HCT116 (cell line): ENCODE measurements around the gene ARHGAP27. TPM values are rescaled to one million over a fixed set of nuclear protein-coding genes. Genes with fewer than 3 reads are reported as not detected.

Experiments
- ATAC-seq: fragments of 200-7000 bp; cut with Tn5 transposase; 2 replicates; pipeline ENCODE4 v1.9.1; 2020; ENCODE audit warnings: mild to moderate bottlenecking, moderate library complexity
- BruUV-seq: library from RNA; stranded (reverse); fragments of 400-500 nt; replicated peaks from 2 replicates; lab custom pipeline; 2021; lab: Mats Ljungman, UMichigan
- CTCF ChIA-PET: fragments of 300-600 bp; sonication (Branson Sonifier 250); formaldehyde crosslinking; loops from one replicate; lab custom pipeline; 2021; ENCODE audit warnings: antibody characterized with exemption; lab: Charles Lee
- POLR2A ChIA-PET: fragments of 300-600, 350-600 bp; sonication (Branson Sonifier 250); formaldehyde crosslinking; loops from one replicate; lab custom pipeline; 2021; ENCODE audit warnings: antibody characterized with exemption; lab: Charles Lee
- RAD21 ChIA-PET, 2 experiments: fragments of 300-600 bp; sonication (Branson Sonifier 250); formaldehyde crosslinking; loops; one replicate each; lab custom pipeline; 2023; ENCODE audit warnings: low total read pairs in 2 of 2; ENCODE audit not compliant: uncharacterized antibody in 2 of 2, unreplicated experiment in 2 of 2, low non-redundant PET in 1 of 2; lab: Charles Lee
- DNase-seq: peaks from one replicate; pipeline ENCODE4 v3.0.0-alpha.2; 2010; ENCODE audit warnings: low read depth, low spot score
- H2AFZ ChIP-seq: fragments of 200-600 bp; shearing (Covaris generic), sonication (generic); 2 replicates; pipeline ENCODE4 v1.6.1; 2017; ENCODE audit warnings: low read depth, mixed run types, mixed read lengths, antibody characterized with exemption, low read length; ENCODE audit not compliant: poor library complexity, severe bottlenecking
- H3K27ac ChIP-seq: 2 replicates; pipeline ENCODE4 v1.5.1; 2012; ENCODE audit warnings: low read depth, low read length
- H3K27me3 ChIP-seq: fragments of 200-600 bp; sonication (generic); 2 replicates; pipeline ENCODE4 v1.6.1; 2016; ENCODE audit warnings: mixed run types, low read length, mixed read lengths; ENCODE audit not compliant: insufficient read depth
- H3K36me3 ChIP-seq, 2 experiments: fragments of 200-500 bp in 1 of 2; fragments of 200-600 bp in 1 of 2; sonication (Bioruptor generic) in 1 of 2; sonication (generic) in 1 of 2; 2 replicates each; pipeline versions ENCODE4 v1.5.1 to v1.6.1; 2014 to 2016; ENCODE audit warnings: low read length in 2 of 2, inconsistent platforms in 1 of 2, mixed read lengths in 1 of 2, mixed run types in 1 of 2; ENCODE audit not compliant: insufficient read depth in 2 of 2, control insufficient read depth in 1 of 2
- H3K4me1 ChIP-seq, 2 experiments: fragments of 200-600 bp in 1 of 2; sonication (generic) in 1 of 2; 2 replicates each; pipeline versions ENCODE4 v1.5.1 to v1.6.1; 2012 to 2017; ENCODE audit warnings: low read length in 2 of 2, inconsistent platforms in 1 of 2, mild to moderate bottlenecking in 1 of 2, mixed read lengths in 1 of 2, mixed run types in 1 of 2, moderate library complexity in 1 of 2; ENCODE audit not compliant: insufficient read depth in 2 of 2, control insufficient read depth in 1 of 2
- H3K4me2 ChIP-seq: fragments of 200-600 bp; sonication (generic); 2 replicates; pipeline ENCODE4 v1.6.1; 2017; ENCODE audit warnings: mixed run types, low read length, mixed read lengths
- H3K4me3 ChIP-seq, 2 experiments: fragments of 200-600 bp in 1 of 2; sonication (generic) in 1 of 2; replicated peaks in 1 of 2; 2 replicates each; pipeline ENCODE4 v1.5.1; 2011 to 2016; ENCODE audit warnings: low read length in 2 of 2, control low read depth in 1 of 2, low read depth in 1 of 2, mild to moderate bottlenecking in 1 of 2, mixed read lengths in 1 of 2, mixed run types in 1 of 2
- H3K79me2 ChIP-seq: fragments of 200-600 bp; sonication (generic); 2 replicates; pipeline ENCODE4 v1.6.1; 2017; ENCODE audit warnings: mild to moderate bottlenecking, mixed run types, low read length, moderate library complexity, mixed read lengths; ENCODE audit not compliant: insufficient read depth
- H3K9ac ChIP-seq: fragments of 200-600 bp; sonication (generic); 2 replicates; pipeline ENCODE4 v1.6.1; 2016; ENCODE audit warnings: low read length, mixed read lengths
- H3K9me2 ChIP-seq: fragments of 200-600 bp; sonication (generic), shearing (Covaris generic); 2 replicates; pipeline ENCODE4 v1.6.1; 2017; ENCODE audit warnings: mixed run types, mild to moderate bottlenecking, moderate library complexity; ENCODE audit not compliant: insufficient read depth
- H3K9me3 ChIP-seq, 2 experiments: fragments of 200-500 bp in 1 of 2; fragments of 200-600 bp in 1 of 2; sonication (Bioruptor generic) in 1 of 2; sonication (generic) in 1 of 2; 2 replicates each; pipeline ENCODE4 v1.6.1; 2014 to 2017; ENCODE audit warnings: low read length in 2 of 2, mixed read lengths in 2 of 2, inconsistent platforms in 1 of 2, low read depth in 1 of 2, mild to moderate bottlenecking in 1 of 2, mixed run types in 1 of 2, moderate library complexity in 1 of 2; ENCODE audit not compliant: control insufficient read depth in 1 of 2, insufficient read depth in 1 of 2
- H4K20me1 ChIP-seq: fragments of 200-600 bp; sonication (generic), shearing (Covaris generic); 2 replicates; pipeline ENCODE4 v1.6.1; 2017; ENCODE audit warnings: mixed run types, mild to moderate bottlenecking, moderate library complexity; ENCODE audit not compliant: insufficient read depth
- CBX3 ChIP-seq: IDR thresholded peaks from 2 replicates; pipeline ENCODE4 v1.6.1; 2012; ENCODE audit warnings: low read depth
- ELF1 ChIP-seq: IDR thresholded peaks from 2 replicates; pipeline ENCODE4 v1.6.1; 2012; ENCODE audit warnings: low read depth, borderline replicate concordance
- EZH2phosphoT487 ChIP-seq: fragments of 200-600 bp; IDR thresholded peaks from 2 replicates; pipeline ENCODE4 v1.6.1; 2018; ENCODE audit warnings: antibody characterized with exemption, borderline replicate concordance
- POLR2AphosphoS5 ChIP-seq: IDR thresholded peaks from 2 replicates; pipeline ENCODE4 v1.6.1; 2011; ENCODE audit warnings: mild to moderate bottlenecking, low read depth, low read length, moderate library complexity
- RAD21 ChIP-seq: IDR thresholded peaks from 2 replicates; pipeline ENCODE4 v1.6.1; 2012; ENCODE audit warnings: low read depth, mild to moderate bottlenecking
- SIN3A ChIP-seq: IDR thresholded peaks from 2 replicates; pipeline ENCODE4 v1.6.1; 2012; ENCODE audit warnings: low read depth
- SP1 ChIP-seq: IDR thresholded peaks from 2 replicates; pipeline ENCODE4 v1.6.1; 2012; ENCODE audit warnings: low read depth
- SRF ChIP-seq: IDR thresholded peaks from 2 replicates; pipeline ENCODE4 v1.6.1; 2012; ENCODE audit warnings: low read depth
- YY1 ChIP-seq: IDR thresholded peaks from 2 replicates; pipeline ENCODE4 v1.6.1; 2011; ENCODE audit warnings: low read length, low read depth, moderate library complexity, mild to moderate bottlenecking; ENCODE audit not compliant: insufficient replicate concordance; ENCODE audit errors: extremely low read depth
- ZNF274 ChIP-seq: fragments of 200-500 bp; sonication (Bioruptor generic); IDR thresholded peaks from 2 replicates; pipeline ENCODE4 v1.6.1; 2014; ENCODE audit warnings: mild to moderate bottlenecking, low read depth, low read length, inconsistent platforms
- intact Hi-C: fragments of 100-400 bp; cut with micrococcal nuclease; formaldehyde crosslinking; loops from 2 replicates; pipeline ENCODE4 v1.10.0; 2022
- total RNA-seq: library from RNA; stranded (reverse); gene quantifications from one replicate; pipeline ENCODE4 v1.2.1, GENCODE V29; 2021; ENCODE audit not compliant: unreplicated experiment
- TF ChIP-seq, protein P1 (sequence below): IDR thresholded peaks from 2 replicates; pipeline ENCODE4 v1.6.1; 2011; ENCODE audit warnings: mild to moderate bottlenecking, low read length, moderate library complexity; ENCODE audit not compliant: insufficient replicate concordance; ENCODE audit errors: extremely low read depth
- TF ChIP-seq, protein P2 (sequence below): IDR thresholded peaks from 2 replicates; pipeline ENCODE4 v1.6.1; 2012
- TF ChIP-seq, protein P3 (sequence below): IDR thresholded peaks from 2 replicates; pipeline ENCODE4 v1.6.1; 2012

Gene ARHGAP27
- total RNA-seq, 1 experiment from 2014 or later = 46.7 TPM

DNA sequence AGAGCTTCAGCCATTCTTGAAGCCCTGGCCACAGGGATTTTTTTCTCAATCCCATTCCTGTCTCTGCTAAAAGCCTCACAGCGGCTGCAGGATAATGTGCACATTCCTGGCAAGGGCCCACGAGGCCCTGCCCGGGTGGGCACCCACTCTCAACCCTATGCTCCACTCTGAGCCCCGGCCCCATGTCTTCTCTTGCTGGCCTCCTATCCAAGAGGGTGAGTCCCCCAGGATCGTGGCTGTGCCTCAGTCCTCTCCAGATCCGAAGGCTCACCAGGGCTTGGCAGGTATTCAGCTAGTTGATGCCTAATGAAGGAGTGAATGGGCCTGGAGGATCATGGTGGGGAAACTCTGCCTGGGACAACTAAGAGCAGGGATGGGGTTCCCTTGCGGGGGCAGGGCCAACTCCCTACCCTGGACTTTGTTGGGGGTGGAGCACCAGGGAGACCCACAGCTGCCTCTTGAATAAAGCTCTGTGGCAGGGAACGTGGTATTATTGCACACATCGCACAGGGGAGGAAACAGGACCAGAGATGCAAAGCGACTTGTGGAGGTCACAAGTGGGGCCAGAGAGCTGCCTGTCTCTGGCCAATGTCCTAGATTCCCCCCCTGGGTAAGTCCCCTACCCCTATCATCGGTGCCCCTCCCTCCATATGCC is 5.4 kb downstream of the ARHGAP27 start:
- no peaks in the 10 kb centered on the region for H4K20me1 ChIP-seq
- ATAC-seq (no peak), DNase-seq (no peak)
- H3K4me1 ChIP-seq = peaks cover 12 to 48% of the 10 kb centered on the region in 2 experiments
- intact Hi-C loops = loop anchor here (5.0 kb wide), 1 partner anchor 280 kb away; the partner anchor contains the start of gene HEXIM1
- POLR2A ChIA-PET = no interaction called here
- H3K4me2 ChIP-seq = no peak overlapping the region; the same call in 1 of the 2 replicates
- peaks cover 27% of the 10 kb centered on the region for H3K79me2 ChIP-seq
- no peak for TF ChIP-seq RAD21
- no peak for TF ChIP-seq POLR2AphosphoS5
- CTCF ChIA-PET = interaction anchor here (4.4 kb wide), 1 partner anchor 32 kb away, joined by 58 read pairs; no protein-coding TSS in a partner anchor
- no peaks in the 10 kb centered on the region for H3K27me3 ChIP-seq
- no TSS peak for BruUV-seq
- no peak overlapping the region for H2AFZ ChIP-seq
- no peak overlapping the region for H3K4me3 ChIP-seq
- no peaks in the 10 kb centered on the region for H3K9me3 ChIP-seq
- H3K9ac ChIP-seq = no peak overlapping the region
- no peaks in the 10 kb centered on the region for H3K9me2 ChIP-seq
- H3K27ac ChIP-seq = no peak overlapping the region
- peaks cover 0 to 3% of the 10 kb centered on the region in 2 experiments; a peak in 1 of 4 replicates for H3K36me3 ChIP-seq
- RAD21 ChIA-PET = no interaction called here

DNA sequence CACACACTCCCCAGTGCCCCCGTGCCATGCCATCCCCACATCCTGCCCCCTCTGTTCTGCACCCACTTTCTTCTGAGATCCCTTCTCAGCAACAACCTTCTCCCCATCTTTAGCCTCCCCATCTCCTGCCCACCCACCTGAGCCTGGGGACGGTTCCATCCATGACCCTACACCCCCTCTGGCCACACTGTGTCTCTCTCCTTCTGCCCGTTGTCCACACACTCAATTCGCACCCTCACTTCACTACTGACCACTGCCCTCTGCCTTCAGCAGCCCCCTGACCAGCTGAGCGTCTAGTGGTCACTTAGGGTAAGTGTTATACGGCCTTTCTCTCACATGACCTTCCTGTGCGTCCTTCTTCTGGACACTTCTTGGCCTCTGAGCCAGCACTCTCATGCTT is 6.1 kb downstream of the ARHGAP27 start:
- Histone ChIP-seq H3K4me3 (no peak overlapping the region), H3K36me3 (peaks cover 0 to 3% of the 10 kb centered on the region in 2 experiments; a peak in 1 of 4 replicates), H4K20me1 (no peaks in the 10 kb centered on the region), H3K9ac (0 out of 2 replicates have a peak overlapping the region, but pooled peaks have one; percentile 90), H3K4me2 (no peak overlapping the region), H3K79me2 (peaks cover 32% of the 10 kb centered on the region), H3K9me2 (no peaks in the 10 kb centered on the region), H3K9me3 (no peaks in the 10 kb centered on the region), H3K27ac (peak overlapping the region; percentile 72; the same call in 1 of the 2 replicates), H3K27me3 (no peaks in the 10 kb centered on the region), H2AFZ (no peak overlapping the region), H3K4me1 (peaks cover 12 to 45% of the 10 kb centered on the region in 2 experiments)
- ChIA-PET CTCF (interaction anchor here (1.2 to 4.4 kb wide), 6 partner anchors 13 to 426 kb away, joined by 3 to 58 read pairs (median 6); no protein-coding TSS in a partner anchor), POLR2A (no interaction called here), RAD21 (interaction anchor here in 1 of 2 experiments (1.5 kb wide), 1 partner anchor 208 kb away, joined by 3 read pairs; no protein-coding TSS in a partner anchor)
- DNase-seq (no peak), ATAC-seq (no peak)
- intact Hi-C loops = loop anchor here (5.0 kb wide), 1 partner anchor 279 kb away; the partner anchor contains the start of gene HEXIM1
- BruUV-seq = no TSS peak
- TF ChIP-seq ZNF274 (no peak), CBX3 (no peak), ELF1 (no peak), SP1 (no peak), POLR2AphosphoS5 (no peak), SIN3A (no peak), RAD21 (no peak), YY1 (no peak), SRF (no peak), EZH2phosphoT487 (no peak)
- TF ChIP-seq, protein P1, sequence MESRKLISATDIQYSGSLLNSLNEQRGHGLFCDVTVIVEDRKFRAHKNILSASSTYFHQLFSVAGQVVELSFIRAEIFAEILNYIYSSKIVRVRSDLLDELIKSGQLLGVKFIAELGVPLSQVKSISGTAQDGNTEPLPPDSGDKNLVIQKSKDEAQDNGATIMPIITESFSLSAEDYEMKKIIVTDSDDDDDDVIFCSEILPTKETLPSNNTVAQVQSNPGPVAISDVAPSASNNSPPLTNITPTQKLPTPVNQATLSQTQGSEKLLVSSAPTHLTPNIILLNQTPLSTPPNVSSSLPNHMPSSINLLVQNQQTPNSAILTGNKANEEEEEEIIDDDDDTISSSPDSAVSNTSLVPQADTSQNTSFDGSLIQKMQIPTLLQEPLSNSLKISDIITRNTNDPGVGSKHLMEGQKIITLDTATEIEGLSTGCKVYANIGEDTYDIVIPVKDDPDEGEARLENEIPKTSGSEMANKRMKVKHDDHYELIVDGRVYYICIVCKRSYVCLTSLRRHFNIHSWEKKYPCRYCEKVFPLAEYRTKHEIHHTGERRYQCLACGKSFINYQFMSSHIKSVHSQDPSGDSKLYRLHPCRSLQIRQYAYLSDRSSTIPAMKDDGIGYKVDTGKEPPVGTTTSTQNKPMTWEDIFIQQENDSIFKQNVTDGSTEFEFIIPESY = no peak
- TF ChIP-seq, protein P2, sequence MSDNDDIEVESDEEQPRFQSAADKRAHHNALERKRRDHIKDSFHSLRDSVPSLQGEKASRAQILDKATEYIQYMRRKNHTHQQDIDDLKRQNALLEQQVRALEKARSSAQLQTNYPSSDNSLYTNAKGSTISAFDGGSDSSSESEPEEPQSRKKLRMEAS = no peak
- TF ChIP-seq, protein P3, sequence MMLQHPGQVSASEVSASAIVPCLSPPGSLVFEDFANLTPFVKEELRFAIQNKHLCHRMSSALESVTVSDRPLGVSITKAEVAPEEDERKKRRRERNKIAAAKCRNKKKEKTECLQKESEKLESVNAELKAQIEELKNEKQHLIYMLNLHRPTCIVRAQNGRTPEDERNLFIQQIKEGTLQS = no peak
